GM19328 (cell line): ENCODE results near the gene MTA1.
A peak's percentile ranks its signal among the peaks of the same experiment; 100 is the strongest.

Source experiments
- ATAC-seq: cut with Tn5 transposase; IDR thresholded peaks from one replicate; pipeline ENCODE4 v1.9.1; 2021; ENCODE audit warnings: mild to moderate bottlenecking, moderate library complexity; ENCODE audit not compliant: unreplicated experiment

MTA1 gene

DNA sequence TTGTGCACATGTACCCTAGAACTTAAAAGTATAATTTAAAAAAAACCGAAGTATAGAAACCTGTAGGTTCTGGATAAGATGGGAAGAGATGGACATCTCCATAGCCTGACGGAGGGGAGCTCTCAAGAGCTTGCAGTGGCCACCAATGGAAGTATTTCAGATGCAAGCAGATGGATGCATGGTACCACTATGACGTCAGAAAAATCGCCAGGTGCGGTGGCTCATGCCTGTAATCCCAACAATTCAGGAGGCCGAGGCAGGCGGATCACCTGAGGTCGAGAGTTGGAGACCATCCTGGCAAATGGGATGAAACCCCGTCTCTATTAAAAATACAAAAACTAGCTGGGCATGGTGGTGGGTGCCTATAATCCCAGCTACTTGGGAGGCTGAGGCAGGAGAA is 17.9 kb upstream of the MTA1 start:
- no peak for ATAC-seq

DNA sequence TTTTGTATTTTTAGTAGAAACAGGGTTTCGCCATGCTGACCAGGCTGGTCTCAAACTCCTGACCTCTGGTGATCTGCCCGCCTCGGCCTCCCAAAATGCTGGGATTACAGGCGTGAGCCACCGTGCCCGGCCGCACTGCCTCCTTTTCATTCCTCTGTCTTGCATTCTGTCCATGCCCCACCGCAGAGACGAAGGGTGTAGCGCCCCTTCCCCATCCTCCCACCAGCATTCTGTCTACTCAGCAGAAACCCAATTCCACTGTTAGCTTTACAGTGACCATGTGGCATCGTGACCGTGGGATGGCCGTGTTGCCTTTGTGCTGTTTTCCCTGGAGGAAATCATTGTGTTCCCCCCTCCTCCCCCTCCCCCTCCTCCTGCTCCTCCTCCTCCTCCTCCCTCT is 11.0 kb upstream of the MTA1 start:
- no peak for ATAC-seq

DNA sequence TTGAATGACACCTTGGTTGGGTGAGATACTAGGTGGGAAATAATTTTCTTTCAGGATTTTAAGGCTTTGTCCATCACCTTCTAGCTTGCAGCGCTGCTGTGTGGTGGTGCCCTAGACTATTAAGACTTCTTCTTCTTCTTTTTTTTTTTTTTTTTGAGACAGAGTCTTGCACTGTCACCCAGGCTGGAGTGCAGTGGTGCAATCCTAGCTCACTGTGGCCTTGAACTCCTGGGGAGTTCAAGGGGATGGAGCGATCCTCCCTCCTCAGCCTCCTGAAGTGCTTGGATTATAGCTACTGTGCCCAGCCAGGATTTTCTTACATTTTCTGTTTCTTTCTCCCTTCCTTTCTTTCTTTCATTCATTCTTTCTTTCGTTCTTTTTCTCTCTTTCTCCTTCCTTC is 10.3 kb upstream of the MTA1 start:
- ATAC-seq: no peak

DNA sequence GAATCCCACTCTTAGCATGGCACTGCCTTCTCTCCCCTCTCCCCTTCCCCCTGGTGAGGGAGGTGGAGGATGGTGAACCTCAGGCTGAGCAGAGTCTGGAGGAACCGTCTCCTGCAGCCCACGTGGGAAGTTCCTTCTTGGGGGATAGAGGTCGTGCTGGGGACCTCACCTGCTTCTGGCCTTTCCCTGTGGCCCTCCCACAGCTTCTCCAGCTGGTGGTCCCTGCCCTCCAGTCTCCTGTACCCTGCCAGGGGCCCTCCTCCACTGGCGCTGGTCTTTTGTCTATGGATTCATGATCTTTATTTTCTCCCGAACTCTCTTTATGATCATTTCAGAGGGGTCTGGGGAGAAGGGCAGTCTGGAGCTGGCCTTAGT is 9.0 kb upstream of the MTA1 start:
- ATAC-seq: no peak

DNA sequence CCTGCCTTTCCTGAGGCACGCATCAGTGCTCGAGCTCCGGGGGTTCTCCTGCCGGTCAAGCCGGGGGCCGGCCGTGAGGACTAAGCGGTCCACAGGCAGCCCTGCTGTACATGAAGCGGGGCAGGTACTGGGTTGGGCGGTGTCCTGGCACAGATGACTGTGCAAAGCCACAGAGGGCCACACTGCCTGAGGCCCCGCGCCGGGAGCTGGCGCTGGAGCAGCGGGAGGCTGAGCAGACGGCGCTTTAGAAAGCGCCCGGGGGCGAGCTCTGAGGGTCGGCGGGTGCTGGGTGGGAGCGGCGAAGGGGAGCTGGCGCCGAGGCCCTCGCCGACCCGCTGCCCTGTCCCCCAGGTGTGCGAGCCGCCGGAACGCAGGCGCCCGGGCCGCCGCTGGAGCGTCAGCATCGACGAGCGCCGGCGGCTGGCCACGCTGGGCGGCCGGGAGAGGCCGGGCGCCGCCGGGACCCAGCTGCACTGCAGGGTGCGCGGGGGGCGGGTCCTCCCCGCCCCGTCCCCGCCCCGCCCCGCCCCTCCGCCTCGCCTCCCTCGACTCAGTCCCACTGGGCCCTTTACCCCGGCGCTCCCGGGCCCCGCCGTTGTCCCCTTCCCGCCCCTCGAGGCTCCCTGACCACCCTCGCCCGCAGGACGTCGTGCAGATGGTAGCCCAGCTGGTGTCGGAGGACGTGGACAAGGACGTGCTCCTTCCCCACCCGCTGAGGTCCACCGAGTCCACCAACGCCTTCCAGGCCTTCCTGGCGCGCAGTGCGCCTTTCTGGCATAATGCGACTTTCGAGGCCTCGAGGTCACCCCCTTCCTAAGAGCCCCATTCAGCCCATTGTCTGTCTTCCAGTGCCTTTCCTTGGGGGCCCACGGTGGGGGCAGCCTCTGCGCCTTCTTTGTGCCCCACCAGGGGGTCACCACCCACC is 8.3 kb upstream of the MTA1 start:
- no peak for ATAC-seq

DNA sequence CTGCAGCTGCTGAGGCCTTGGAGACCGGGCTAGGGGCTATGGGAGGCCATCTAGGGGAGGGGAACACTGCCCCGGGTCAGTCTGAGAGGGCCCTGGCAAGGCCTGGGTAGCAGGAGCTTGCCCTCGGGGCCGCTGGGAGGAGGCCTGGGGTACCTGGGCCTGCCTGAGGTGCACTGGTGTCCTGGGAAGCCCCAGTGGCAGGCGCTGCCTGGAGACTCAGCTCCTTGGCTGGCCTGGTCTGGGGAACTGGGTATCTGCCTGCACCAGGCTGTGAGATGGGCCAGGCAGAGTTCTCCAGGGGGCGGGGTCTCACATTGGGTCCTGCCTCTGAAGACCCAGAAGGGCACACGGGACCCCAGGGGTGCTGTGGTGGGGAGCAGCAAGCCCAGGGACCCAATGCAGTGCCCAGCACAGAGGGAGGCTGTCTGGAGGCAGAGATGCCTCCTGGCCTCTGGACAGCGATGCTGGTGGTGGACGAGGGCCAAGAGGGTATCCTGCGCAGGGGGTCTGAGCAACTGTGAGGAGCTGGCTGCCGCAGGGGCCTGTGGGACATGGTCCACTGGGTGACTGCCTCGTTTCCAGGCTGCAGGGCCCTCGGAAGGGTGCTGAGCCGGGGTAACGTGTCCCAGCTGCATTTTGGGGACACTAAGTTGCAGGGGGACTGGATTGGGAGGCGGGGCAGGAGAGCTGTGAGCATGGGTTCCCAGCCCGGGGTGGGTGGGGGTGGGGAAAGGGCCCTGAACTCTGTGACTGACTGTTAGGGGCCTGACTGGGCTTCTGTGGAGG is 7.4 kb upstream of the MTA1 start:
- no peak for ATAC-seq

DNA sequence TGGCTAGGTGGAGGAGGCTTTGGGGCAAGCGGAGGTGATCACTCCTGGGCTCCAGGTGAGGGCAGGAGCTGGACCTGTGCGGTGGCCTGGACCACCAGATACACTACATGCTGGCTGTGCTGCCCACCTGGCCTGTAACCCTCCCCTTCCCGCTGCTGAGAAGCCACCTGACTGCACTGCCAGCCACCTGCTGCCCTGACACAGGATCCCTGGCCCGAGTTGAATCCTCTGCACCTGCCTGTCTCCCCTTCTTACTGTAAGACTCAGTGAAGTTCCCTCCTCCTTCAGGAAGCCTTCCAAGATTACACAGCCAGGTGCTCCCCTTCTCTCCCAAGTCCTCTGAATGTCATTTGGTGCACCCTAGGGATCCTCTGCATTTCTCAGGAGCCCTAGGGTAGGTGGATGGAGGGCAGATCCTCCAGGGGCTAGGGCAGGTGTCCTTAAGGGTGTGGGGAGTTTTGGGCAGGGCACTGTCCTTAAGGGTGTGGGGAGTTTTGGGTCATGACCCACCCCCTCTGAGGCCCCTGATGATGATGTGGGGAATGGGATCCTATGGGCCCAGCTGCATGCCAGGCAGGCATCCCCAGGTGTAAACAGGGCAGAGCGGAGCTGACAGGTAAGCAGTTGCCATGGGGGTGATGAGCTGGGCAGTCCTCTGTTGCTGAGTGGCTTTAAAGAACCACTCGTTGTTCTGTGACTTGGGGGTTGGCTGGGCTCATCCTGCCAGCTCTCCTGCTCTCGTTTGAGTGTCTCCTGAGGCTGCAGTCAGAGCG is 6.7 kb upstream of the MTA1 start:
- ATAC-seq: no peak

DNA sequence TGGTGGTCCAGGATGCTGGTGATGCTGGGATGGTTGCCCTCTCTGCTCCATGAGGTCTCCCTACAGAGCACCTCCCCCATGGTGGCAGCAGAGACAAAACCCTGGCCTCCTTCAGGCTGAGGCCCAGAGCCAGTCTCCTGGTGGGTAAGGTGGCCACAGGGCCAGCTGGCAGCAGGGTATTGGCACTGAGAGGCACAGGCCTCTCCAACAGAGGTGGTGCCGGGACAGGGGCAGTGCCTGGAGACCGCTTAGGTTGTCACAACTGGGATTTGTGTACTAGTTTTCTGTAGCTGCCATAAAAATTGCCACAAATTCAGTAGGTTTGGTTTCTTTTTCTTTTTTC is 6.1 kb upstream of the MTA1 start:
- ATAC-seq: no peak

DNA sequence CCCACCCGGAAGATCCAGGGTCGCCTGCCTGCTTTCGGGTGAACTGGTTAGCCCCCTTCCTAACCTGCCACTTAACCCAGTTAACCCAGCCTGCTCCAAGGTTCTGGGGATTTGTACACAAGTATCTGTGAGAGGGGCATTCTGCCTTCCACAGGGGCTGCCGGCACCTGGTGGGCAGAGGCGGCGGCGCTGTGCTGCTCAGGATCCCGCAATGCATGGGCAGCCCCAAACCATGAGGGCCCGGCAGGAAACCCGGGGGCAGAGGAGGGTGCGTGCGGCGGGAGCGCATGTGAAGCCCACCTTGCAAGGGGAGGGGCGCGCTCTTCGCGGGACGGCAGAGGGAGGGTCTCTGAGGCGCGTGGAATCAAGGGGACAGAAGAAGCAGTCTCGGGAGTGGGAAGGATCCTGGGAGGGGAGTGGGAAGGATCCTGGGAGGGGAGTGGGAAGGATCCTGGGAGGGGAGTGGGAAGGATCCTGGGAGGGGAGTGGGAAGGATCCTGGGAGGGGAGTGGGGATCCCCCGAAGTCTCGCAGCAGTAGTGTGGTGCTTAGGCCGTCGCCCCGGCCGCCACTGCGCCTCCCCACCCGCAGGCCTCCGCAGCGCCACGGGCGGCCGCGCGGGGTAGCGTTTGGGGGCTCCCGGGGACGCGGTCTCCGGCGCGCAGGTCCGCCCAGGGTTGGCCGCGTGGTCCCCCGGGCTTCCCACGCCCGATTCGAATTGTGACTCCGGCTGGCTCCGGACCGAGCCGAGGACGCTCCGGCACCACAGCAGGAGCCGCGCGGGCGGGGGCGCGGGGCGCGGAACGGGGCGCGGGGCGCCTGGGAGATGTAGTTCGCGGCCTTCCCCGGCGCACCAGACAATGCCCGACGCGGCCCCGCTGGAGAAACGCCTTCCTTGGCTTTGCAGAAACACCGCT is 4.9 kb upstream of the MTA1 start:
- ATAC-seq: peak; percentile 49

DNA sequence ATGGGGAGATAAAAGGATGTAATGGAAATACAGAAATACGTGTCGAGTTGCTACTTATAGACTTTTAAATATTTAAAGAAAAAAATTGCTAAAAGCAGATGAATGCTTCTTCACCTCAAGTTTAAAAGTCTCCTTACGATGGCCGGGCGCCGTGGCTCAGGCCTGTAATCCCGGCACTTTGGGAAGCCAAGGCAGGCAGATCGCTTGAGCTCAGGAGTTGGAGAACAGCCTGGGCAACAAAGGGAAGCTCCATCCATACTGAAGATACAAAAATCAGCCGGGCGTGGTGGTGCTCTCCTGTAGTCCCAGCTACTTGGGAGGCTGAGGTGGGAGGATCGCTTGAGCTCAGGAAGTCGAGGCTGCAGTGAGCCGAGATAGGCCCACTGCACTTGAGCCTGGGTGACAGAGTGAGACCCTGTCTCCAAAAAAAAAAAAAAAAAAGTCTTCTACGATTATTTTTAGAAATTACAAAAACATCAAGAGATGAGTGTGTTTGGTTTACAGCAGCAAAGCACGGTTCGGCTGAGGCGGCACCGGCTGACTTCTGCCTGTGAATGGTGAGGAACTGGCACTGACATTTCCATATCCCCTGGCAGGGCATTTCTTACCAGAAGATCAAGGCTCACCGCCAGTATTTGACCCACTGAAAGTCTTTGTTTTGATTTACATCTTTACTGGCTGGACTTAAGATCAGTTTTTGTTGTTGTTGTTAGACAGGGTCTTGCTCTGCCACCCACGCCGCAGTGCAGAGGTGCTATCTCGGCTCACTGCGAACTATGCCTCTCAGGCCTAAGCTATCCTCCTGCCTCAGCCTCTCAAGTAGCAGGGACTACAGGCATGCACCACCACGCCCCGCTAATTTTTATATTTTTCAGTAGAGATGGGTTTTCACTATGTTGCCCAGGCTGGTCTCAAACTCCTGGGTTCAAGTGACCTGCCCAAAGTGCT is 3.9 kb upstream of the MTA1 start:
- ATAC-seq: no peak

DNA sequence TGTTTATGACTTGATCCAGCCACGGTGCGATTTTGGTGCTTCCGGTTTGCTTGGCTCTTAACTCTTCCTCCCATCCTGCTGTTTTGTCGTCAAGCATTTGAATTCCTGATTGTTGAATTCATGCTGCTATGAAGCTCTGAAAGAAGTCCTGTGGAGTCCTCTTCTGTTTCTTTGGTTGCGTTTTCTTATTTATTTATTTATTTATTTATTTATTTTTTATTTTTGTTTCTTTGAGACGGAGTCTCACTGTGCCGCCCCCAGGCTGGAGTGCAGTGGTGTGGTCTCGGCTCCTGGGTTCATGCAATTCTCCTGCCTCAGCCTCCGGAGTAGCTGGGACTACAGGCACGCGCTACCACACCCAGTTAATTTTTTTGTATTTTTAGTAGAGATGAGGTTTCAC is 3.0 kb upstream of the MTA1 start:
- ATAC-seq: no peak

DNA sequence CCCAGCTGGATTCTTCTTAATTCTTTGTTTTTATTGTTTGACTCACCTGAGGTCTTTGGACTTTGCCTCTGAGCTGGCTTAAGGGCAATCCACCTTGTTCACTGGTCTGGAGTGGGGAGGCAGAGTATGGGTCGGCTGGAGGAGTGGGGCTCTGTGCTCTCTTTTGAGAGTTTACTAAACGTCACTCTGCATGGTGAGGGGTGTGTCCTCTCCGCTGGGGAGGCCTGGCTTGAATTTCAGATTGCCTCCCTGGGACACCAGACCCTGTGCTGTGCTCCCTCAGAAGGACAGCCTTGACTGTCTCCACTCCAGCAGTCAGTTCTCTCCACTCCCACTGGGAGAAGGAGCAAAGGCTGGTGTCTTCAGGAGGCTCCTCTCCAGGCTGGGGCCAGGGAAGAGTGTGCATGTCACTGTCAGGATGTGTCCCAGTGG is 1.9 kb upstream of the MTA1 start:
- no peak for ATAC-seq

DNA sequence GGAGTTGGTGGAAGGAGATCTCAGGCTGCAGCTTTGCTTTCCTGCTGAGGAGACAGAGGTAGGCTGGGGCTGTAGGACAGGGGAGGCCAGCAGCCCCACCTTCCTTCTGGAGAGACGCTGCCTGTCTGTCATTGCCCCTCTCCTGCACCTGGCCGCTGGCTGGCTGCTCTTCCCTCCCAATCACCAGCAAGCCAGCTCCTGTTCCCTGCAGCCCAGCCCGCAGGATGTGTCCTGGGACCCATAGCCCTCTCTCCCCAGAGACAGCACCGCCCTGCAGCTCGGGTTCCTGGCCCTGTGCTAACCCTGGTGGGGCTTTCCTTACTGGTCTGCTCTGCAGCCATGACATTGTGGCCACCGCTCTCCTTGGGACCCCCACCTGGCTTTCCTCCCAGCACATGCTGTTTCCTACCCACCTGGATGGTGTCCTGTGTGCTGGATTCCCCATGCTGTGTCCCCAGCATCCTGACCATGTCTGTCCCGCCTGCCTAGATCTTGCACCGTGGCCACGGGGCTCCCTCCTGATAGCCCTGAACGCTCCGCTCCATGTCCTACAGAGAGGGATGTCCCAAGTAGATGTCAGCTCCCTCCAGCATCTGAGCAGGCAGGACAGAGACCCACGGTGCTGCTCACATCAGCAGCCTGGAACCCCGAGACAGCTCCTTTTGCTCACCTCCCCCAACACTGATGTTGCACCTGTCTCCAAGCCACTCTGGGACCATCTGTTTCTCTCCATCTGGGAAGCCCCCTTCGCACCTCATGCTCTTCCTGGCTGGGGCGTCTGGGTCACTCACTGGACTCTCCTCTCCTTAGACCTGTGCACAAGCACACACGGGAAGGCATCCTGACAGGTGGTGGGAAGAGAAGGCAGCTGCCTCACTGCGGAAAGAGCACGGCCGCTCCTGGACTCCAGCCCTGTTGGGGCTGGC is 1.1 kb upstream of the MTA1 start:
- ATAC-seq: no peak

DNA sequence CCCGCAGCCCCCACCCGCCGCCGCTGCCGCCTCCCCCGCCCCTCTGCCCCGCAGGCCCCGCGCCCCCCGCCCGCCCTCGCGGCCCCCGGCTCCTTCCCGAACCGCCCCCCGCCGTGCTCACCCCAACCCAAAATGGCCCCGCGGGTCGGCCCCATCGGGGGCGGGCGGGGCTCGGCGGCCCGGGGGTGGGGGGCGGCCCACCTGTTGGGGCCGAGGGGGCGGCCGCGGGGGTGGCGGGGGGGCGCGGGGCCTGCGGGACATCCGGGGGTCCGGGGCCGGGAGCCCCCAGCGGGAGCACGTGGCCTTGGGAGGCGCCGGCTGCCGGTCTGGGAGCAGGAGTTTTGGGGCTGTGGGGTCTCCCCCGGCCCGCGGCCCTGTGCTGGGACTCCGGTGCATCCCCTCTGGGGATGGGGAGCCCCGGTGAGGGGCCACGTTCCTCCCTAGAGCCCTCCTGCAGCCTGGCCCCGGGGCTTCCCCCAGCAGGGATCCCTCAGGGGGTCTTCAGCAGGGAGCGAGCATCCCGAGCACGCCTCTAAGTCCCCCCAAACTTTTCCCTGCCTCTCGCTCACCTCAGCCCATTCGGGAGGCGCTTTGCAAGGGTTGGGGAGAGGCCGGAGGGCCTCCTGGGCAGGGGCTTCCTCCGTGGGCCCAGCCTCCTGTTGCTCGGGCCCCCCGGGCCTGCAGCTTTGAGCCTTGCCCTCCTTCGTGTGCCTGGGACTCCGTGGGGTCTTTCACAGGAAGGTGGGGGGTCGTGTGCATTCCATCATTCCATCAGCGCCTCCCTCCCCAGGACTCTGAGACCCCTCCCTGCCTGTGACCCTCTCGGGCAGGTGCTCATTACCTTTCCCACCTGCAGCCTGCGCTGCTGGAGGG is 710 bp downstream of the MTA1 start:
- no peak for ATAC-seq

DNA sequence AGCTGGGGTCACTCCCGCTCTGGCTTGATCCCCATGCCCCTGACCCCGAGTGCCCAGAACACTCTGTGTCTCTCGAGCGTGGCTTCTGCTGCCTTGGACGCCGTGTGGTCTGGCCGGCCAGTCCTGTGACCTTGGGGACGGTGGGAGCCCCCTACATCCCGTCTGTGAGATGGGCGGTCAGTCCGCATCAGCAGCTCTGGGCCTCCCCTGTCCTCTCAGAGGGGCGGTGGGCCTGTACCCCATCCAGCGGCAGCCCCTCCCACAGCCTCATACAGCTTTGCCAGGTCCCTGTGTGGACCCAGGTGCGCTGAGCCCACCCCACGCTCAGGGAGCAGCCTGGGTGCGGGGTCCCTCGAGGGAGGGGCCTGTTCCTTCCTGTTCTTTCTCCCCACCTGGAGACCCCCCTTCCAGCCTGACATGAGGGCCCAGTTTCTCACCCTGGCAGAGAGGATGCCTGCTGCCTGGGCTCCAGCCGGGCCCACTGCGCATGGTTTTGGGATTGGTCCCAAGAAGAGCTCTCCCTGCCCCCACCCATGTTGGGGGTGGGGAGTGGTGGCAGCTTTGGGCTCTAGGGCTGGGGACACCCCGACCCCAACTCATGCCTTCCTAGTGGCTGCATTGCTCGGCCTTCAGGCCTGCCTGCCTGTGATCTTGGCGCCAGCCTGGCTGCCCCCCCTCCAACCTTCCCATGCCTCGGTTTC is 1.5 kb downstream of the MTA1 start:
- ATAC-seq: no peak

DNA sequence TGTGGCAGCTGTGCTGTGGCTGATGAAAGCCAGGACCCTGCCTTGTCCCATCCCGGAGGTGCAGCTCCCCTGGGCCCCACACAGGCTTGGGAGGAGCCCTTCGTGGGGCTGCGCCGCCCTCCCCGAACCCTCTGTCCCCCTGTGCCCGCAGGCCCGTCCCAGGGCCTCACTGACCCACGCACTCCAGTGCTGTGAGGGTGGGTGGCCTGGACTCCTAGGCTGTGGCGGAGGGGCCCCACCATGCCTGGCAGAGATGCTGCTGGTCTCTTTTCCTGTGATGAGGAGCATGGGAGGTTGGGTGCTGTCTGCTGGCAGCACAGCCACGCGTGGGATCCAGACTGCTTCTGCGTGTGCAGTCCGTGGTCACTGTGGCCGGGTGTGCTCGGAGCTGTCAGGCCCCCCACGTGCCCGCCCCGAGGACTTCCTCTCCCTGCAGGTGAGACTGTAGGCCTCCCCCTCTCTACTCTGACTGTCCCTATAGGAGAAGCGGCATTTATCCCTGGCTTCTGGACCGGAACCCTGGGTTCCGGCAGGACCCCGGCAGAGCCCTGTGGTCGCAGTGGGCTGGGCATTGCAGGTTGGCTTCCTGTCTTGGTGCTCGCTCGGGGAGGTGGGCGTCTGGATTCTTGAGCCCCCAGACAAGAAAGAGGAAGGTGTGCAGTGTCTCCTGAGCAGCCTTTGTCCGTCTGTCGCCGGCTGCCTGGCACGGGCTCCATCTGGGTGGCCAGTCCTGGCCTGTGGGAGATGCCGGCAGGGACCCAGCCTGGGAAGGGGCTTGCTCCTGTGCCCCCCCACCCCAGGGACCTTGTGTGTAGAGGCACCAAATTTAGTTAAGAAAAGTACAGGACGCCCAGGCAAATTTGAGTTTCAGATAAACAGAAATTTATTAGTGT is 2.3 kb downstream of the MTA1 start:
- no peak for ATAC-seq
